GM10847 (cell line): ENCODE results near the gene IL17RE.

Experiments
- POLR2A ChIP-seq: IDR thresholded peaks from 2 replicates; pipeline ENCODE4 v1.6.1; 2011; ENCODE audit not compliant: insufficient read length; ENCODE audit errors: extremely low read depth

IL17RE gene

DNA sequence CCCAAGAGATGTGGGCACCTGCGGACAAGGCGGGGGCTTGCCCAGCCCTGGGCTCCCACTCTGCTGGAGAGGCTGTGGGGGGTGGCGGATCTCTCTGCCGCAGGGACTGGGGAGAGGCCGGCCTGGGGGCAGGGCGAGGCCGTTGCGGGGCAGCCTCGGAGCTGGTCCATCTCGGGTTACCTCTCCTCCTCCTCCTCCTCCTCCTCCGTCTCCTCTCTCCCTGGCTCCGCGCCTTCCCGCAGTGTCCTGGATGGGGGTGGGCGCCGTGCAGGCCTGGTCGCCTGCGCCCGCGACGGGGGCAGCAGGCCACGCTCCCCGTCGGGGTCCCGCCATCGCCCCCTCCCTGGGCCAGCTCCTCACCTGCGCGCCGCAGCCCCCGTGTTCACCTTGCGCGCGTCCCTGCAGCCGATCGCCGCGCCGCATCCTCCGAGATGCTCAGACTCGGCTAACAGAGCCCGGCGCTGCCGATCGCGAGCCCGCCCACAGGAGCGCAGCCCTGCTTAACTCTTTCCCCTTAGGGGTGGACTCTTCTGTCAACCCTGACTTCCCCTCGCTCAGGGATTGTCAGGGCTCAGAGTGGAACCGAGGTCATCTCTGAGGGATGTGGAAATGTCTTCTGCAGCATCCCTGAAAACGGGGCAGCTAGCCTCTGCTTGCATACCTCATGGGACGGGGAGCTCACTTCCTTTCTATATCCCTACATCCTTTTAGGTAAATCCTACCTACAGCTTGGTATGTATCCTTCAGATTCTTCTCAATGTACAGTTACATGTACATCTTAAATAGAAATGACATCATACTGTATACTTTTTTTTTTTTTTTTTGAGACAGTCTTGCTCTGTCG, 49.5 kb downstream of the IL17RE start, which contains the start of gene PRRT3:
PRRT3 (minus strand) TSS at position 447 of the 844 bp plus-strand sequence. CDS start 2,293 bp downstream, outside the sequence.
- peak; percentile 28 for TF ChIP-seq POLR2A

- TF ChIP-seq POLR2A, result no peak
Measured at GRCh38 chr3:9955067-9955502, 52.4 kb downstream of the IL17RE start.

DNA sequence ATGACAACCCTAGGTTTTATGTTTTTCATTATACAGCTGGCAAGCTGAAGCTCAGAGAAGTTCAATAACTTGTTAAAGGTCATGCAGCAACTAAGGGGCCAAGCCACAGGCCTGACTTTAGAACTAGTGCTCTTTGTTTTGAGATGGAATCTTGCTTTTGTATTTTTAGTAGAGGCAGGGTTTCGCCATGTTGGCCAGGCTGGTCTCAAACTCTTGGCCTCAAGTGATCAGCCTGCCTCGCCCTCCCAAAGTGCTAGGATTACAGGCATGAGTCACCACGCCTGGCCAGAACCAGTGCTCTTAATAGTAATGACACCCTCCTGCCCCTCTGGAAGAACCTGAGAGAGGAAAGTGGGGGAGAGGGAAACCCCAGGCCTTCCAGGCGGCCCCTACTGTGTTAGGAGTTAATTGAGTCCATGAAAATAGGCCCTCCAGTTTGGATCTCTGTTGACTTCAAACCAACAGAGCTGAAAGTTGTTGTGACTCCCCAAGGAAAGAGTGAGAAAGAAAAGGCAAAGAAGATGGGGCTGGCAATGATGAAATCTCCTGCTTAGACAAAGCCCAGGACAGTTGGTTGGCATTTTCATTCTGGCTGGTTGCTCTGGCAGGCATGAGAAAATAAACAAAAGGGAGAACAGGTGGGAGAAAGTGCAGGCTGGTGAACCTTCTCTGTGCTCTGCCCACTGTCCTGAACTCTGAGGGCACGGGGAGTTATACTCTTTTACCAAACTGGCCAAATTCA, 53.1 kb downstream of the IL17RE start:
- TF ChIP-seq POLR2A, result no peak

DNA sequence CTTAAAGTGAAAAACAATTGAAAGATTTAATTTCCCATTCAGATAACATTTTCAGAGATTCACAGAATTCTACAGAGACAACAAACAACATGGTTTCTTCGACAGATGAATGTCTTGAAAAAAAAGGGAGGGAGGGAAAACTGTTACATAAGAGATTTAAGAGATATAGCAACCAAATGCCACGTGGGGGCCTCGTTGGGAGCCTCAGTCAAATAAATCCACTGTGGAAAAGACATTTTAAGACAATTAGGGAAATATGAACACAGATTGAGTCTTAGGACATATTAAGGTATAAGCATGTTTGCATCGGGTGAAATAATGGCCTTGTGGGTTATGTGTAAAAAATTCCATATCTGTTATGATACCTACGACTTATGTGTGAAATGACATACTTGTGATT, 54.6 kb downstream of the IL17RE start:
- no peak for TF ChIP-seq POLR2A

DNA sequence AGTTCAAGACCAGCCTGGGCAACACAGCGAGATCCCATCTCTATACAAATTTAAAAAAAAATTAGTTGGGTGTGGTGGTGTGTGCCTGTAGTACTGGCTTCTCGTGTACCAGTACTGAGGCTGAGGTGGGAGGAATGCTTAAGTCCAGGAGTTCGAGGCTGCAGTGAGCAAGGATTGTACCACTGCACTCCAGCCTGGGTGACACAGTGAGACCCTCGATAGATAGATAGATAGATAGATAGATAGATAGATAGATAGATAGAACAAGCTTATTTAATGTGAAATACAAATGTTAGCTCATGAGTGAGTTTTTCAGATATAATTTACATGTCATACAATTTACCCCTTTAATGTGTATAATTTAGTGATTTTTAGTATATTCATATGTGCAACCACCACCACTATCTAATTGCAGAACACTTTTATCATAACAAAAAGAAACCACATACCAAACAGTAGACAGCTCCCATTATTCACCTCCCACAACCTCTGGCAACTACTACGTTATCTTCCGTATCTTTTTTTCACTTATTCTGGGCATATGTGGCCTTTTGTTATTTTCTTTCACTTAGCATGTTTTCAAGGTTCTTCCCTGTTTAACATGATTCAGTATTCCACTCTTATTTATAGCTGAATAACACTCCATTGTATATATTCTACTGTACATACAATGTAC, 62.7 kb downstream of the IL17RE start:
- no peak for TF ChIP-seq POLR2A
